GM19099 (cell line): Measurements from ENCODE around the gene TNNT1.

ENCODE experiments used
- POLR2A ChIP-seq: IDR thresholded peaks from 3 replicates; pipeline ENCODE4 v1.6.1; 2011; ENCODE audit warnings: low read depth; ENCODE audit not compliant: insufficient read length; ENCODE audit errors: extremely low read depth

The TNNT1 gene

GRCh38 chr19:55149078-55150003 lies at the start of gene TNNT1:
Gene TNNT1 (minus strand): TSS chr19:55149206. CDS start chr19:55147157, 2,049 bp downstream.
- TF ChIP-seq POLR2A, result no peak

- TF ChIP-seq POLR2A, result no peak
Measured at GRCh38 chr19:55198651-55199050, 49.6 kb upstream of the TNNT1 start.

GRCh38 chr19:55197528-55197927 lies 48.5 kb upstream of the TNNT1 start:
- no peak for TF ChIP-seq POLR2A

GRCh38 chr19:55196803-55197202 lies 47.8 kb upstream of the TNNT1 start:
- no peak for TF ChIP-seq POLR2A

- no peak for TF ChIP-seq POLR2A
Measured at GRCh38 chr19:55193481-55193880, 44.5 kb upstream of the TNNT1 start.

GRCh38 chr19:55189403-55189835 lies 40.4 kb upstream of the TNNT1 start:
- no peak for TF ChIP-seq POLR2A

GRCh38 chr19:55188625-55189024 lies 39.6 kb upstream of the TNNT1 start:
- TF ChIP-seq POLR2A, result no peak

GRCh38 chr19:55186080-55186479 lies 37.1 kb upstream of the TNNT1 start:
- TF ChIP-seq POLR2A, result no peak

GRCh38 chr19:55181740-55182139 lies 32.7 kb upstream of the TNNT1 start:
- TF ChIP-seq POLR2A, result no peak

- TF ChIP-seq POLR2A, result no peak
Measured at GRCh38 chr19:55179606-55180484, 30.8 kb upstream of the TNNT1 start, which contains the start of gene SYT5. Gene SYT5 (minus strand): TSS chr19:55180289. CDS start chr19:55179041, 1,248 bp downstream.

GRCh38 chr19:55178781-55179599 lies 30.0 kb upstream of the TNNT1 start:
- TF ChIP-seq POLR2A, result no peak

- no peak for TF ChIP-seq POLR2A
Measured at GRCh38 chr19:55176076-55176475, 27.1 kb upstream of the TNNT1 start.

GRCh38 chr19:55175117-55175867 lies 26.3 kb upstream of the TNNT1 start:
- no peak for TF ChIP-seq POLR2A
